Measurements from ENCODE around the gene PRKAG3. TPM values are rescaled to one million over a fixed set of nuclear protein-coding genes. Genes with fewer than 3 reads are reported as not detected.
A peak's percentile ranks its signal among the peaks of the same experiment; 100 is the strongest.

The PRKAG3 gene
- total RNA-seq, 2 experiments from 2014 or later: not detected

- DNase-seq: no peak
- Mint-ChIP-seq H3K9me3 (ENCODE audit: insufficient read depth) (no peaks in the 10 kb centered on the region), H3K36me3 (ENCODE audit: low read depth) (no peaks in the 10 kb centered on the region), H3K27me3 (ENCODE audit: low read depth) (peaks cover 19% of the 10 kb centered on the region), H3K4me3 (no peak overlapping the region), H3K4me1 (ENCODE audit: low read depth) (no peaks in the 10 kb centered on the region), H3K27ac (peak overlapping the region; percentile 34)
- ChIA-PET POLR2A (no interaction called here), CTCF (no interaction called here)
- ATAC-seq: no peak
Measured at GRCh38 chr2:218812096-218812815, 19.3 kb downstream of the PRKAG3 start.

DNA sequence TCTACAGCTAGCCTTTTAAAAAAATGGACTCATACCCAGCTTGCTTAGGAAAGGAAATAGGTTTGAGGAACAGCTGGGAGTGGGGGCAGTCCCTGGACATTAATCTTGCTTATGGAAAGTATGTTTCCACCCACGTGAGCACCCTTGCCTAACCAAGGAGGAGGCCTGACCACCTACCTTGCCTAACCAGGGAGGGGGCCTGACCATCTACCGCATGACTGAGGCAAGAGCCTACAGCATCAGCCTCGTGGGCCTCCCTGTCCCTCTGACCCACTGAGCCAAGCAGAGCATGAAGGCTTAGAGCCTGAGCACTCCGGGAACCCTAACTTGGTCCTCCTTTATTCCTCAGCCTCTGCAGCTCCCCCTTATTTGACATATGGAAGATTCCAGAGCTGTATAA, 20.2 kb downstream of the PRKAG3 start:
- H3K27me3 Mint-ChIP-seq (ENCODE audit: low read depth): peaks cover 18% of the 10 kb centered on the region
- no peak overlapping the region for H3K27ac Mint-ChIP-seq
- H3K36me3 Mint-ChIP-seq (ENCODE audit: low read depth): no peaks in the 10 kb centered on the region
- POLR2A ChIA-PET: no interaction called here
- CTCF ChIA-PET: interaction anchor here (1.5 kb wide), 1 partner anchor 65 kb away, joined by 3 read pairs; no protein-coding TSS in a partner anchor
- H3K4me3 Mint-ChIP-seq: no peak overlapping the region
- DNase-seq (no peak), ATAC-seq (no peak)
- H3K4me1 Mint-ChIP-seq (ENCODE audit: low read depth): peaks cover 1% of the 10 kb centered on the region
- H3K9me3 Mint-ChIP-seq (ENCODE audit: insufficient read depth): no peaks in the 10 kb centered on the region

GRCh38 chr2:218810256-218810655, 21.3 kb downstream of the PRKAG3 start:
- no peak for ATAC-seq
- CTCF ChIA-PET: interaction anchor here (1.5 kb wide), 1 partner anchor 66 kb away, joined by 3 read pairs; no protein-coding TSS in a partner anchor
- DNase-seq: no peak
- no peaks in the 10 kb centered on the region for H3K9me3 Mint-ChIP-seq (ENCODE audit: insufficient read depth)
- H3K27me3 Mint-ChIP-seq (ENCODE audit: low read depth): peaks cover 25% of the 10 kb centered on the region
- peaks cover 4% of the 10 kb centered on the region for H3K4me1 Mint-ChIP-seq (ENCODE audit: low read depth)
- no peak overlapping the region for H3K4me3 Mint-ChIP-seq
- H3K27ac Mint-ChIP-seq: no peak overlapping the region
- no peaks in the 10 kb centered on the region for H3K36me3 Mint-ChIP-seq (ENCODE audit: low read depth)
- POLR2A ChIA-PET: no interaction called here

DNA sequence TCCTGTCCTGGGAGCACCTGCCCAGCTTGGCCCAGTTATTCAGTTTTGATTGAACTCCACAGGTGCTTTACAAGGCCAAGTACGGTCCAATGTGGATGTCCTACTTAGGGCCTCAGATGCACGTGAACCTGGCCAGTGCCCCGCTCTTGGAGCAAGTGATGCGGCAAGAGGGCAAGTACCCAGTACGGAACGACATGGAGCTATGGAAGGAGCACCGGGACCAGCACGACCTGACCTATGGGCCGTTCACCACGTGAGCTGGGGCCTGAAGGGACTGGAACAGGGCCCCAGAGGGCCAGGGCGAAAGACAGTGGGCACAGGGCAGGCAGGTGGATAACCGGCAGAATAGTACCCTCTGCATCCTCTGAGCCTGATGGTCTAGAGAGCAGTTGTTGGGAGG, 22.1 kb downstream of the PRKAG3 start:
- Mint-ChIP-seq H3K36me3 (ENCODE audit: low read depth) (no peaks in the 10 kb centered on the region), H3K9me3 (ENCODE audit: insufficient read depth) (peaks cover 3% of the 10 kb centered on the region), H3K4me1 (ENCODE audit: low read depth) (peaks cover 4% of the 10 kb centered on the region), H3K27me3 (ENCODE audit: low read depth) (peaks cover 32% of the 10 kb centered on the region), H3K4me3 (no peak overlapping the region), H3K27ac (no peak overlapping the region)
- CTCF ChIA-PET: interaction anchor here (0.9 to 1.2 kb wide), 2 partner anchors 38 to 171 kb away, joined by 3 to 6 read pairs; no protein-coding TSS in a partner anchor
- ATAC-seq: no peak
- POLR2A ChIA-PET: no interaction called here
- DNase-seq: no peak

- DNase-seq (no peak), ATAC-seq (no peak)
- no peak overlapping the region for H3K4me3 Mint-ChIP-seq
- CTCF ChIA-PET: no interaction called here
- H3K4me1 Mint-ChIP-seq (ENCODE audit: low read depth): peaks cover 5% of the 10 kb centered on the region
- H3K27me3 Mint-ChIP-seq (ENCODE audit: low read depth): peaks cover 33% of the 10 kb centered on the region
- peaks cover 8% of the 10 kb centered on the region for H3K9me3 Mint-ChIP-seq (ENCODE audit: insufficient read depth)
- H3K27ac Mint-ChIP-seq: no peak overlapping the region
- POLR2A ChIA-PET: no interaction called here
- peaks cover 2% of the 10 kb centered on the region for H3K36me3 Mint-ChIP-seq (ENCODE audit: low read depth)
Measured at GRCh38 chr2:218807626-218808025, 24.0 kb downstream of the PRKAG3 start.

DNA sequence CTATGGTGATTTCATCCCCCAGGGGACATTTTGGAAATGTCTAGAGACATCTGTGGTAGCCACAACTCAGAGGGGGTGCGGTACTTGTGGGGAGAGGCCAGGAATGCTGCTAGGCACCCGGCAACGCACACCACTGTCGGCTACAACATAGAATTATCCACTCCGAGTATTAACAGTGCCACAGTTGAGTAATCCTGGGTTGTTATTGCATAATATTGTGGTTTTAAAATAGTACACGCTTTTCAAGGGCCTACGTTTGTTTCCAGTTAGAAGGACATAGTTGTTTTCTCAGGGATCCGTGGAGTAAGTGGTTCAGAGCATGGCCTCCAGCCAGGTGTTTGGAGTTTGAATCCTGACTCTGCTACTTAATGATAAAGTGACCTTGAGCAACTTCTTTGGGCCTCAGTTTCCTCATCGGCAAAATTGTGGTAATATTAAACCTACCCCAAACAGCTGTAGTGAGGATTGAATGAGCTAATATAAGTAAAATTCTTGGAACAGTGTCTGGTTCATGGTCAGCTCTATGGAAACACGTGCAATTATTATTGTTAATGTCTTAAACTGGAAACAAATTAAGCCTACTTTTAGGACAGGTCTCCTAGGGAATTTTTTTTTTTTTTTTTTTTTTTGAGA, 25.1 kb downstream of the PRKAG3 start:
- peaks cover 35% of the 10 kb centered on the region for H3K27me3 Mint-ChIP-seq (ENCODE audit: low read depth)

GRCh38 chr2:218805627-218806026, 26.0 kb downstream of the PRKAG3 start:
- CTCF ChIA-PET: no interaction called here
- H3K27me3 Mint-ChIP-seq (ENCODE audit: low read depth): peaks cover 35% of the 10 kb centered on the region

More for the DNA sequence above, 25.1 kb downstream of the PRKAG3 start:
- H3K27ac Mint-ChIP-seq: no peak overlapping the region
- peaks cover 2% of the 10 kb centered on the region for H3K36me3 Mint-ChIP-seq (ENCODE audit: low read depth)
- no peak for ATAC-seq
- ChIA-PET POLR2A (no interaction called here), CTCF (interaction anchor here (1.2 kb wide), 1 partner anchor 96 kb away, joined by 3 read pairs; the partner anchor contains the start of gene TTLL4)
- no peak for DNase-seq
- peaks cover 12% of the 10 kb centered on the region for H3K4me1 Mint-ChIP-seq (ENCODE audit: low read depth)
- H3K9me3 Mint-ChIP-seq (ENCODE audit: insufficient read depth): peaks cover 8% of the 10 kb centered on the region
- no peak overlapping the region for H3K4me3 Mint-ChIP-seq

DNA sequence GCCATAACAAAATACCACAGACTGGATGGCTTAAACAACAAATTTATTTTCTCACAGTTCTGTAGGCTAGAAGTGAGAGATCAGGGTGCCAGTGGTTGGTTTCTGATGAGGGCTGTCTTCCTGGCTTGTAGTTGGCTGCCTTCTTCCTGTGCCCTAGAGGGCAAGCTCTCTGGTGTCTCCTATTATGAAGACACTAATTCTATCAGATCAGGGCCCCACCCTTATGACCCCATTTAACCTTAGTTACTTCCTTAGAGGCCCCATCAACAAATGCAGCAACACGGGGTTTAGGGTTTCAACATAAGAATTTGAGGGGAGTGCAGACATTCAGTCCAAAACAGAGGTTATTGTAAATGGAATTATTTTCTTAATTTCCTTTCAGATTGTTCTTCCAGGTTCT, 26.8 kb downstream of the PRKAG3 start:
- Mint-ChIP-seq H3K4me3 (no peak overlapping the region), H3K27me3 (ENCODE audit: low read depth) (peaks cover 41% of the 10 kb centered on the region), H3K27ac (no peak overlapping the region), H3K9me3 (ENCODE audit: insufficient read depth) (peaks cover 8% of the 10 kb centered on the region), H3K4me1 (ENCODE audit: low read depth) (peaks cover 12% of the 10 kb centered on the region), H3K36me3 (ENCODE audit: low read depth) (peaks cover 2% of the 10 kb centered on the region)
- CTCF ChIA-PET: no interaction called here
- ATAC-seq (no peak), DNase-seq (no peak)
- POLR2A ChIA-PET: no interaction called here

More at GRCh38 chr2:218805627-218806026, 26.0 kb downstream of the PRKAG3 start:
- H3K9me3 Mint-ChIP-seq (ENCODE audit: insufficient read depth): peaks cover 8% of the 10 kb centered on the region
- DNase-seq (no peak), ATAC-seq (no peak)
- H3K36me3 Mint-ChIP-seq (ENCODE audit: low read depth): peaks cover 2% of the 10 kb centered on the region
- no peak overlapping the region for H3K27ac Mint-ChIP-seq
- peaks cover 12% of the 10 kb centered on the region for H3K4me1 Mint-ChIP-seq (ENCODE audit: low read depth)
- H3K4me3 Mint-ChIP-seq: no peak overlapping the region
- POLR2A ChIA-PET: no interaction called here

DNA sequence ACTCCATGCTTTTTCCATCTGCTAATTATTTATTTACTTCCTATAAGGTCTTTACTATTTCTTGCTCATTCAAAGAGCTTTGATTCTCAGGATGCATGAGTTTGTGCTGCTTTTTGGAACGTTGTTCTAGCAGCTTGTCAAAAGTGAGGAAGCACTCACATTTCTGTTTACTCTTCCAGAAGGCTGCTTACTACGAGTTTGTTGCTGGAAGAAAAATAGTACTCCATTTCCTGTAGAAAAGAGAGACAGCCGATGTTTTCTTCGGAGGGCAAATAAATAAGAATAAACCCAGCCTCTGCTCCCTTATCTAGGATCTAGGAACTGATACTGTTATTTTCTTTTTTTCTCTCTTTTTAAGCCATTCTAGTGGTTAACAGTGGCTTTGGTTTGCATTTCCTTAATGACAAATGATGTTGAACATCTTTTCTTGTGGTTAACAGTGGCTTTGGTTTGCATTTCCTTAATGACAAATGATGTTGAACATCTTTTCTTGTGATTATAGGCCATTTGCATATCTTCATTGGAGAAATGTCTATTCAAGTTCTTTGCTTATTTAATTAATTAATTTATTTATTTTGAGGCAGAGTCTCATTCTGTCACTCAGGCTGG, 29.1 kb downstream of the PRKAG3 start:
- no peak overlapping the region for H3K27ac Mint-ChIP-seq
- DNase-seq (no peak), ATAC-seq (no peak)
- no peak overlapping the region for H3K4me3 Mint-ChIP-seq
- ChIA-PET POLR2A (no interaction called here), CTCF (no interaction called here)
- H3K9me3 Mint-ChIP-seq (ENCODE audit: insufficient read depth): peaks cover 8% of the 10 kb centered on the region
- H3K27me3 Mint-ChIP-seq (ENCODE audit: low read depth): peaks cover 45% of the 10 kb centered on the region
- peaks cover 2% of the 10 kb centered on the region for H3K36me3 Mint-ChIP-seq (ENCODE audit: low read depth)
- peaks cover 12% of the 10 kb centered on the region for H3K4me1 Mint-ChIP-seq (ENCODE audit: low read depth)

DNA sequence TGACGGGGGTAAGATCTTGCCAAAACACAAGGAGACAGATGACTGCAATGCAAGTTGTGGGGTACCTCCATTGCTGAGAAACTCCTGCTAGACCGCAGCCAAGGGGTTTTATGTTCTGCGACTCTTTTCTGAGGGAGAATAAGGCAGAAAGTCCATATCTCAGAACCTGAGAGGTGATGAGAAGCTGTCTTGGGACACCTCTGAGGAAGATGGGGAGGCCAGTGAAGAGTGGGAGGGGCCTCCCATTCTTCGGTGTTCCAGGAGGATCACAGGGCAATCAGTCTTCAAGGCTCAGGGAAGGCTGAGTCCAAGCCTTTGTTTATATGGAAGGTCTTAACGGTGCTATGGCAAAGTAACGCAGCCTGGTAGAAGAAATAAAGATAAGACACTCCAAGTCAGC, 31.6 kb downstream of the PRKAG3 start:
- Mint-ChIP-seq H3K36me3 (ENCODE audit: low read depth) (peaks cover 2% of the 10 kb centered on the region), H3K27me3 (ENCODE audit: low read depth) (peaks cover 45% of the 10 kb centered on the region), H3K9me3 (ENCODE audit: insufficient read depth) (peaks cover 8% of the 10 kb centered on the region), H3K27ac (no peak overlapping the region), H3K4me1 (ENCODE audit: low read depth) (peaks cover 8% of the 10 kb centered on the region), H3K4me3 (no peak overlapping the region)
- ATAC-seq: no peak
- ChIA-PET CTCF (no interaction called here), POLR2A (no interaction called here)
- DNase-seq: no peak

GRCh38 chr2:218798767-218799504, 32.7 kb downstream of the PRKAG3 start:
- Mint-ChIP-seq H3K9me3 (ENCODE audit: insufficient read depth) (no peaks in the 10 kb centered on the region), H3K4me1 (ENCODE audit: low read depth) (peaks cover 8% of the 10 kb centered on the region), H3K27me3 (ENCODE audit: low read depth) (peaks cover 44% of the 10 kb centered on the region), H3K36me3 (ENCODE audit: low read depth) (no peaks in the 10 kb centered on the region), H3K4me3 (no peak overlapping the region), H3K27ac (no peak overlapping the region)
- ATAC-seq (no peak), DNase-seq (no peak)
- POLR2A ChIA-PET: no interaction called here
- CTCF ChIA-PET: no interaction called here

DNA sequence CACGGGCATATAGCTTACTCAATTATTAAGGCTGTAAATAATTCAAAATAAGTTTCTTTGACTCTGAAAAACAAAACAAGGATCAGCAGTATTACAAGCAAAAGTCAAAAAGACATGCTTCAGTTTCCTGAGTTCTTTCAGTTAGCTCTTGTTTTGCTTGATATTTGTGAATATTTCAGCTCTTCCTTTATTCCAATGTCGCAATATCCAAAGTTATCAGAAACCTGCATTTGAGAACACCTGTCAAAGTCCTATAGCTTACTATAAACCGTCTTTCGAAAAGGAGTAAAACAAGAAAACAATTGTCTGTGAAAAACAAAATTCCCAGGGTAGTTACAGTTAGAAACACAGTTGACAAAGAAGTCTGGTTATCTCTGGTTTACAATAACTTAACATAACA, 34.9 kb downstream of the PRKAG3 start:
- H3K4me3 Mint-ChIP-seq: no peak overlapping the region
- no peaks in the 10 kb centered on the region for H3K36me3 Mint-ChIP-seq (ENCODE audit: low read depth)
- ChIA-PET CTCF (interaction anchor here (1.2 to 1.7 kb wide), 2 partner anchors 71 to 138 kb away, joined by 3 to 4 read pairs; no protein-coding TSS in a partner anchor), POLR2A (no interaction called here)
- no peak for DNase-seq
- no peaks in the 10 kb centered on the region for H3K9me3 Mint-ChIP-seq (ENCODE audit: insufficient read depth)
- H3K4me1 Mint-ChIP-seq (ENCODE audit: low read depth): no peaks in the 10 kb centered on the region
- ATAC-seq: no peak
- H3K27me3 Mint-ChIP-seq (ENCODE audit: low read depth): peaks cover 47% of the 10 kb centered on the region
- H3K27ac Mint-ChIP-seq: no peak overlapping the region

Measured in activated CD8-positive, alpha-beta T cell treated with anti-CD3 and anti-CD28 coated beads, Interleukin-2, amount 10 ng/mL, durations not matched to agents 7 days and 5 days (primary cell).